Measurements from ENCODE around the gene KIF18A.
"Not testable (repeated sequence)": the region's sequence is repeated elsewhere in the genome, so short reads cannot be mapped to it uniquely, and the experiment has no call there.

Gene KIF18A

GRCh38 chr11:28107750-28108618 is at the start of gene KIF18A, which contains the start of gene METTL15:
TSS of gene KIF18A (minus strand) at chr11:28108156. CDS start at chr11:28097947, 10,209 bp downstream.
TSS of gene METTL15 (plus strand) at chr11:28108388. CDS start at chr11:28113335, 4,947 bp downstream.
- FAIRE-seq = peak; percentile 97

DNA sequence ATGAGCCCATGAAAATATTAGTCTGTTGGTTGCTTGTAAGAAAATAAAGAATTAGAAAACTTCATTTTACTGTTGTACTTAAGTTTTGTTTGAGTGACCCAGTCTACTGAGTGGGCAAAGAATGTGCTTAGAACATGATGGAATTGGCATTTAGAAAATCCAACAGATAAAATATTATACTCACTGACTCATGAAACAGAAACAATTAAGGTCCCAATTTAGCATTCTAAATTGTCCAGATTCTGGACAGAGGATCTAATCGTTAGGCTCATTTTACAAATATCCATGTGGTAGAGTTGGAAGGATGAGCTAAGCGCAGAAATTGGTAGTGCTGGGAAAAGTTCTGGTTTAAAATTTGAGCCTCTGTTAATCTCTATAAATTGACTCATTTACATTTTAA is 45.6 kb upstream of the KIF18A start:
- FAIRE-seq = no peak

GRCh38 chr11:28152743-28153142 is 44.8 kb upstream of the KIF18A start:
- no peak for FAIRE-seq

DNA sequence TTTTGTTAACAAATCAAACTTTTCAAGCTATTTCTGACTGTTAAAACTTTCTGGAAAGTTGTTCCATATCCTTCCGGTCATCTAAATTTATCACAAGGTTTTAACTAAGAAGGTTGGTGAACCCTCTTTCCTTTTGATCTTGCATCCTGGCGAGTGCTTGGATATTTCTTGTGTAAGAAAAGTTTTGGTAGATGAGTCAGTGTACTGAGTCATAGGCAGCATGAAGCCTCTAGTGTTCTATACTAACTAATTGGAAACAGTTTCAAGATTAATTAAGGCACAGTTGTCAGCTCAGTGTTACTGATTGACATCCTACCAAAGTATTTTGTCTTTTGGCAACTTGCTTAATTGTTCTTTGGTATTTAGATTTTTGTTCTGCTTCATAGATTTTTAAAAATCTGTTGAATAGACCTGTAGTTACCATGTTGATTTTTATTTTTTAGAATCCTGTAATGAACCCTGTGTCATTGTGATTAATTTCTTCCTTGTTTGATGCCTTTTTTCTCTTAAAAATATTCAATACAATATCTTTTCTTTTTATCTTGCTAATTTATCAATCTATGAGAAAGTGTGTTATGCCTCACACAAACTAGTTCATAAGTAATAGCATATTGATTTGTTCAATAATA is 38.3 kb upstream of the KIF18A start:
- FAIRE-seq = peak; percentile 72

- no peak for FAIRE-seq
Measured at GRCh38 chr11:28144808-28145207, 36.9 kb upstream of the KIF18A start.

GRCh38 chr11:28142724-28143123 is 34.8 kb upstream of the KIF18A start:
- no peak for FAIRE-seq

DNA sequence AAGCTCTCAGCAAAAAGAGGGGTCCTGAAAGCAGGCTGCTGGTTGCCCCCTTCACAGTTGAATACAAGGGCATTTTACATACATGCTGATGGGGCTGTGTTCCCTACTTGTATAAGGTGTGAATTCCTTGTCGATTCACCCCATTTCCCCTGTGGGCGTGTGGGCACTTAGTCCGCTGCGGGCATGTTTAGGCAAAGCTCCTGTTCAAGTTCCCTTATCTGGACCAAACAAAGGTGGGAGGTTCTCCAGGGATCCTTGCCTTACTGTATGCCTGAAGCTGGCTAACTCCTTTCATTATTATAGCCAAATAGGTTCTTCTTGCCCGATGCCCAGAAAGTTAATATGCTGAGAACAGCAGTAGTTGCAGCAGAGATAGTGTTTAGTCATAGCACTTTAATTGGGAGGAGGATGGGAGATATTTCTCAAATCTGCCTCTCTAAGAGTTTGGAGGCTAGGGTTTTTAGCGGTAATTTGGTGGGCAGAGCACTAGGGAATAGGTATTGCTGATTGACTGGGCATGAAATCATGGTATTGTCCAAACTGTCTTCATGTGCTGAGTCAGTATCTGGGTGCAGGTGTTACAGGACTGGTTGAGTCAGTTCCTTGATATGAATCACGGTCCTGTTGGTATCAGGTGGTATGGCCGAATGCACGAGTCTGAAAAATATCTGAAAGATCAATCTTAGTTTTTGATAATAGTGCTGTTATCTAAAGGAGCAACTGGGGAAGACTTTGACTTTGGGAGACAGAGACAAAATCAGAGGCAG is 32.9 kb upstream of the KIF18A start:
- FAIRE-seq = no peak

GRCh38 chr11:28139841-28140415 is 32.0 kb upstream of the KIF18A start:
- no peak for FAIRE-seq

DNA sequence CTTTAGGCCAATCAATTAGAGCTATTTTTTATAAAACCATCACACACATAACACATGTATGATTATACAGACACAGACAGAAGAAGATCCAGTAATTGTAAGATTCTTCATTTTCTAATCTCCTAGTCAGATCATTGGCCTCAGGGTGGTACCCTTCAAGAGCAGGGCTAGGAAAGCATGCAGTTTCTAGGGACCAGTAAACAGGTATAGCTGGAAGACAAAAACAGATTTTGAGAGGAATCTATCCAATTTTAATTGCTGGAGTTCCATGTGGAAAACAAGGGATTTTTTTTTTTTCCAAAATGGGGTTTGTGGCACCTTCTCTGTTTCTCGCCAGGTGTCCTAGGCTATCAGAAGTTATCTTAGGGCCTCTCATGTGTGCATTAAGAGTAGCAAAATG is 29.9 kb upstream of the KIF18A start:
- FAIRE-seq = no peak

DNA sequence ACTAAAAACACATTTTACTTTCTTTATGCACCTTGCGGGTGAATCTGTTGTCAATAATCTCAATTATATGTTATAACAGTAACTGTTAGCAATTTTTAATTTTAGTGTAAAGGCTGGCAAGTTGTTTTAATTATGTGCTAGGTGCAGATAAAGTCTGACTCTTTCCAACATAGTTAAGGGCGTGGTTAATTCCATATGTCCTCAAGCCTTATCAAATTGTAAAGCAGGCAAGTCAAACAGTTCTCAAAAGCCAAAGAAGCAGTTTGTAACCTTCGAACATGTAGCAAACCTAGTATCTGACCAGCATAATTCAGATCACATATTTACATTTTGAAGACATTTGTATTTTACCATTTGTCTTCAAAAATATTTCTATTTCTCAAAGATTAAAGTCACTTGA is 29.4 kb upstream of the KIF18A start:
- FAIRE-seq = no peak

DNA sequence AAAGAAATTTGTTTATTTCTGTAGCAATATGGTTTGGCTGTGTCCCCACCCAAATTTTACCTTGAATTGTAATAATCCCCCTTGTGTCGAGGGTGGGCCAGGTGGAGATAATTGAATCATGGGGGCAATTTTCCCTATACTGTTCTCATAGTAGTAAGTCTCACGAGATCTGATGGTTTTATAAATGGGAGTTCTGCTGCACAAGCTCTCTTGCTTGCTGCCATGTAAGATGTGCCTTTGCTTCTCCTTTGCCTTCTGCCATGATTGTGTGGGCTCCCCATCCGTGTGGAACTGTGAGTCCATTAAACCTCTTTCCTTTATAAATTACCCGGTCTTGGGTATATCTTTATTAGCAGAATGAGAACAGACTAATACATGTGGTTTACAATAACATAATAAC is 28.2 kb upstream of the KIF18A start:
- not testable (repeated sequence) for FAIRE-seq

DNA sequence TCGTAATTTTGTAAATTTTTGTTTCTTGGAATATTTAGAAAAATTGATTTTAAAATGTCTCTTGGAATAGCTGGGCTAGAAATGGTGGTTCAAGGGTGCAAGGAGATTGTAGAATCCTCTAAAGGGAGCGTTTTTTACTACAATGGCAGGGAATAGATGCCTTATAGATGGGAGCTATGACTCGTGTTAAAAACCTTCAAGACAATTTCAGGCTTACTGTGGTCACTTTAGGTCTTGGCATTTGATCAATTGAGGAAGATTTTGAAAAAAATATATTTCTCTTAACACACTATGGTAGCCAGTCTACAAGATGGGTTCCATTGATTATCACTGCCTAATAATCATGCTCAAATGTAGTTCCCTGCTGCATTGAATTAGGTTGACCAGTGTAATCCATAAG is 25.2 kb upstream of the KIF18A start:
- no peak for FAIRE-seq

DNA sequence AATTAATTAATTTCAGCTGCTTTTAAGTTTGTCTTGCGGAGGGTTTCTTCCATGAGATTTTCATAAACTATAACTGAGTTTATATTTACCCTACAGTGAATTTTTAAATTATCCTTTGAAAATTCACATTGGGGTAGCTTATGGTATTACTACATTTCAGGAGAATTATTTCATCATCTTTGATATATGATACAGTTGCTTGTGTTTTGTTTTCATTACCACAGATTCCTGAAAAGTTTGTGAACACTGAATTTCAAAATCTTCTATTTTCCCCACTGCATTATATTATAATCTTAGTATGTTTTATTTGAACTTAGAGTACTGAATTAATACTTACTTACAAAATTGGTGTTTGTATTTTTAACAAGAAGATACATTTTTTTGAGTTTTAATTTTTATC is 24.6 kb upstream of the KIF18A start:
- no peak for FAIRE-seq

- FAIRE-seq = no peak
Measured at GRCh38 chr11:28123151-28123581, 15.2 kb upstream of the KIF18A start.

DNA sequence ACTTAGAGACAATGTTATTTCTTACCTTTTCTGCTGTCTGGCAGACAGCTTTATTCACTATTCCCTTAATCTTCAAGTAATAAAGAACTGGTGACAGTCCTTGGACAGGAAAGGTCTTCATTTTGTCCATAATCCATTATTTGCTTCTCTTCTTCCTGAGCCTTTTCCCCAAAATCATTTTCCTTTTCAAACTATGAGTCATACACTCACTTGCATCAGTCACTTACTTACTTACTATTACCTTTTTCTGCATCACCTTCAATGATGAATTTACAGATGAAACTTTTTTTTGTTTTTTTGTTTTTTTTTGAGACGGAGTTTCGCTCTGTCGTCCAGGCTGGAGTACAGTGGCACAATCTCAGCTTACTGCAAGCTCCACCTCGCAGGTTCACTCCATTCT is 9.8 kb upstream of the KIF18A start:
- FAIRE-seq = no peak

GRCh38 chr11:28114731-28115130 is 6.8 kb upstream of the KIF18A start:
- no peak for FAIRE-seq

- no peak for FAIRE-seq
Measured at GRCh38 chr11:28114116-28114515, 6.2 kb upstream of the KIF18A start.

GRCh38 chr11:28110821-28111200 is 2.9 kb upstream of the KIF18A start:
- FAIRE-seq = no peak

- no peak for FAIRE-seq
Measured at GRCh38 chr11:28110108-28110820, 2.3 kb upstream of the KIF18A start.

GRCh38 chr11:28108958-28109357 is 1.0 kb upstream of the KIF18A start:
- FAIRE-seq = no peak

- FAIRE-seq = no peak
Measured at GRCh38 chr11:28107191-28107749, 686 bp downstream of the KIF18A start.

All from endometrium (tissue), 2 donors.